ENCODE results near the gene DYSF.

GRCh38 chr2:71637168-71637567, 183.8 kb downstream of the DYSF start:
- TF ChIP-seq POLR2A (IDR thresholded peaks at IDR 0.05; ENCODE audit: low read length): no peak
- TF ChIP-seq GATA1 (IDR thresholded peaks at IDR 0.05; ENCODE audit: low read depth, low read length): no peak
